ENCODE measurements around the gene ASPRV1.

The ASPRV1 gene

DNA sequence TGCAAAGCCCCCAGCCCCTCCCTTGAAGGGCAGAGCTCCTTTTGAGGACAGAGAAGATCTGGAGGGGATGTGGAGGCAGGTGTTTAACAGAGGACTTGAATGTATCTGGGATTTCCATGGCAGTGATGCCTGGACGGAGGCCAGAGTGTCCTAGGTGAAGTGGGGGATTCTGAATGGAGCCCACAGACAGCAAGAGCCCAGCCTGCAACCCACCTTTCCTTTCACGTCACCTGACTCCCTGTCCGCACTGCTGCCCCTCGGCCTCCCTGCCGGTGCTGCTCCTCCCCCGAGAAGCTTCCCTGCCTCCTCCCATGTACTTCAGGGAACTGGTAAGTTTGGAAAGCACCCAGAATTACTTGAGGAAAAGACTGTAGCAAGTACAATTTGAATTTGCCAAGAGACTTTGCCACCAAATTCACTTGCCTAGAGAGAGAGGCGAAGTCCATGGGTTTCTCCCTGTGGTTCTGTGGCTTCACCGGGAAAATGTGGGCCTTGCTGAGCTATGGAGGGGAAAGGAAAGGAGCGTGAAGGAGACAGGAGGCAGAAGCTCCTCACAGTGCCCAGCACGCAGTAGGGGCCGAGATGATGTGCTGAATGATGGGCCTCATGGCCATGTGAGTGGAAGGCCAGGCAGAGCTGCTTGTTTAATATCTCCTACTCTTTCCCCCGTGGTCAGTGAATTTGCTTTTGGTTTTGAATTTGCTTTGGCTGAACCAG is 13.9 kb upstream of the ASPRV1 start:
- TF ChIP-seq, protein P1, sequence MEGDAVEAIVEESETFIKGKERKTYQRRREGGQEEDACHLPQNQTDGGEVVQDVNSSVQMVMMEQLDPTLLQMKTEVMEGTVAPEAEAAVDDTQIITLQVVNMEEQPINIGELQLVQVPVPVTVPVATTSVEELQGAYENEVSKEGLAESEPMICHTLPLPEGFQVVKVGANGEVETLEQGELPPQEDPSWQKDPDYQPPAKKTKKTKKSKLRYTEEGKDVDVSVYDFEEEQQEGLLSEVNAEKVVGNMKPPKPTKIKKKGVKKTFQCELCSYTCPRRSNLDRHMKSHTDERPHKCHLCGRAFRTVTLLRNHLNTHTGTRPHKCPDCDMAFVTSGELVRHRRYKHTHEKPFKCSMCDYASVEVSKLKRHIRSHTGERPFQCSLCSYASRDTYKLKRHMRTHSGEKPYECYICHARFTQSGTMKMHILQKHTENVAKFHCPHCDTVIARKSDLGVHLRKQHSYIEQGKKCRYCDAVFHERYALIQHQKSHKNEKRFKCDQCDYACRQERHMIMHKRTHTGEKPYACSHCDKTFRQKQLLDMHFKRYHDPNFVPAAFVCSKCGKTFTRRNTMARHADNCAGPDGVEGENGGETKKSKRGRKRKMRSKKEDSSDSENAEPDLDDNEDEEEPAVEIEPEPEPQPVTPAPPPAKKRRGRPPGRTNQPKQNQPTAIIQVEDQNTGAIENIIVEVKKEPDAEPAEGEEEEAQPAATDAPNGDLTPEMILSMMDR (IDR thresholded peaks at IDR 0.05), result no peak

DNA sequence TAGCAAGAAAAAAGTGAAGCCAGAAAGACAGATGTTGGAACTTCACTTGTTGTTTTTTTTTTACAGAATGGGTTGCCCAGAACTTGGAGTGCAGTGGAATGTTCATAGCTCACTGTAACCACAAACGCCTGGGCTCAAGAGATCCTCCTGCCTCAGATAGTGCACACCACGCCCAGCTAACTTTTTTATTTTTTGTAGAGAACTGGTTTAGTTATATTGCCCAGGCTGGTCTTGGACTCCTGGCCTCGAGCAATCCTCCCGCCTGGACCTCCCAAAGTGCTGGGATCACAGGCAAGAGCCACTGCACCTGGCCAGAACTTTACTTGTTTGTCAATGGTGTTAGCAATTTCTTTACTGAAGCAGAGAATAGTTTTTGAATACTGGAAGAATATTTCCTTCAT is 11.9 kb upstream of the ASPRV1 start:
- TF ChIP-seq, protein P1 (IDR thresholded peaks at IDR 0.05), result no peak

DNA sequence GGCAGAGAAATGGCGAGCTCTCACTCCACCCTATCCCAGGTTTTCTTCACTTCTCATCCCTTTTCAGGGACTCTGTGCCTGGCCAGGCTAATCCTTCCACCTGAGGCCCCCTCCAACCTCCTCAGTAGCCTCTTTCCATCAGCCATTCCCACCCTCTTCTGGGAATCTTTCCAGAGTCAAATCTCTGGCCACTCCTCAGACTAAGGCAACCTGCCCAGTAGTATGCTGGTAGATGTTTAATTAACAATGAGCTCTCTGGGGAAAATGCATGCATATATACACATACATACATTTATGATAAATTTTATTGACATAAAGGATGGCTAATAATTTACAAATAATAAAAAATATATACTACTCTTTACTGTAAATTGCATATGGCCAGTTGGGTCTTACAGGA is 11.4 kb upstream of the ASPRV1 start:
- TF ChIP-seq, protein P1 (IDR thresholded peaks at IDR 0.05), result no peak

DNA sequence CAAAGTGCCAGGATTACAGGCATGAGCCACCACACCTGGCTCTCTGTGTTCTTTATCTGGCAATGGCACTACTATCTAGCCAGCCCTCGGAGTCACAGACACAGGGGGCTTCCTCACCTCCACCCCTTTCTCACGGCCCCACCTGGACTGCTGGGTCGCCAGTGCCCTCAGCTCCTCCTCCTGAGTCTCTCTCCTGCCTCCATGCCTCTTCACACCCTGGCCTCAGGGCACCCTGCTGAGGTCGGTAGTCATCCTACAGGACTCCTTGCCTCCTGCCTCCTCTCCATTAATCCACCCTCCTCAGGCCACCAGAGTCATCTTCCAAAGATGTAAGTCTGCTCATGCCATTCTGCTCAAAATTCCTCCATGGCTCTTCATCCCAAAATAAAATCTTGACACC is 8.6 kb upstream of the ASPRV1 start:
- TF ChIP-seq, protein P1 (IDR thresholded peaks at IDR 0.05), result no peak

DNA sequence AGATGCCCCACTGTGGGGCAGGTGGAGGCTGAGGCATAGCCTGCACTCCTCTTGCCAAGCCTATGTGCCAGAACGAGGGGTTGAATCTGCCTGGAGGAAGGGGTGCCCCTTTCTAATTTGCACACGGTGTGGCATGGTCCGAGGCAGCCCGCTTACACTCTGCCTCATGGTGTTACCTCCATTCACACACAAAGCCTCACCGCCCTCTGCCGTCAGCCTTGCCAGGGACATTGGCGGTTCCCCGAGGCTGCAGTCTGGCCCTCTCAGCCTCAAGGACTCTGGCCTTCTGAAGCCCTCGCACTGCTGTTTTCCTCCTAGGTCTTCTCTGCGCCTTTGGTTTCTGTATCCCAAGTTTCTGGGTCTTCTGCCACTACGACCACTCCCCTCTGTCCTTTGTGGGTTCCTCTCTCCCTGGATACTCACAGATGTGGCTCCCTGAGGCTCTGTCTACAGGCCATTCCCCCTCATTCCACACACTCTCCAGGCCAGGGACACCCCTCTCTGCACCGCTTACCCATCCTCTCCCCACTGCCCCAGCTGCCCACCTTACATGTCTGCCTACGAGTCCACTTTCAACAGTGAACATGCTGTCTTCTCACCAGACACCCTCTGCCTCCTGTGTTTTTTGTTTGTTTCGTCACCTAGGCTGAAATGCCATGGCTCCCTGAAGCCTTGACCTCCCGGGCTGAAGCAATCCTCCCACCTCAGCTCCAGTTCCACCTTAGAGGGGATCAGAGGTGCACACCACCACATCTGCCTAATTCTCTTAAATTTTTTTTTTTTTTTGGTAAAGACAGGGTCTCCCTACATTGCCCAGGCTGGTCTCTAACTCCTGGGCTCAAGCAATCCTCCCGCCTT is 7.9 kb upstream of the ASPRV1 start:
- TF ChIP-seq, protein P1 (IDR thresholded peaks at IDR 0.05), result no peak

DNA sequence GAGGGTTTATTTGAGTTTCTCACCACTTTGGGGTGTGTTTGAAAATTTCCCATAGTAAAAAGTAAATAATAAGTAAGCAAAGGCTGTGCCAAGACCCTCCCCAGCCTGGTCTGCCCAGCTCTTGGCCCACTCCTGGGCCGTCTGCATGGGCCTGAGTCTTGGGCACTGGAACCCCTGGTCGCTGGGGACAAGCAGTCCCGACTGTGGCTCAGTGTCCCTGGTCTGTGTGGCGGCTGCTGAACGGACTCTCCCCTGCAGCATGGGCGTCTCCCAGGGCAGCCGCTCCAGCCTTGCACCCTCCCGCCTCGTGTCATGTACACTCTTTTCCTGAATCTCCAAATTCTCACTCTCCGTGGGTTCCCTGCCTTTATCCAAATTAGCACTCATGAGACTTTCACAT is 7.2 kb upstream of the ASPRV1 start:
- TF ChIP-seq, protein P1 (IDR thresholded peaks at IDR 0.05), result no peak

DNA sequence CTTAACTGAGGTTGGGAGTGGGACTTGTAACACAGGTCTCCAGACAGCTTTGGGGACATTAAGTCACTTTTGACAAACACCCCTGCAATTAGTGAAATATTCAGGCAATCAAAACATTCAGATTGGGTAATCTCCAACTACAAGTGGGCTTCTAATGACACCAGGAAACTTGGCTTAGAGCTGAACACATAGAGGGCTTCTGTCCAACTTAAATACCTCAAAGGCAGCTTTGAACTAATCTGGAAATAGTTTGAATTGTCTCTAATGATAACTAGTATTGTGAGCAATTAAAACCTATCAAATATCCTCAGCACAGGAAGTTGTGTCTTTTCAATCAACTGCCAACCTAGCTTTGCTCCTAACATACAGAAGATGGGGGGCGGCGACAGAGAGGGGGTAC is 5.1 kb upstream of the ASPRV1 start:
- TF ChIP-seq, protein P1 (IDR thresholded peaks at IDR 0.05), result no peak
